Right cardiac atrium (tissue), 5 donors: ENCODE results near the gene ZNF254. TPM values are rescaled to one million over a fixed set of nuclear protein-coding genes. Genes with fewer than 3 reads are reported as not detected.

Experiments
- ATAC-seq, 2 donors: fragments of 200-7000 bp; cut with Tn5 transposase; one replicate each; pipeline versions ENCODE4 v1.8.0 to v1.9.1; 2020; ENCODE audit warnings: moderate library complexity in 2 of 2, mild to moderate bottlenecking in 1 of 2
- DNase-seq, 3 donors: peaks; one replicate each; pipeline ENCODE4 v3.0.0-alpha.2; 2020
- H3K27ac ChIP-seq: one replicate; pipeline ENCODE4 v1.5.1; 2013; ENCODE audit warnings: mild to moderate bottlenecking, low read length, control low read depth, moderate library complexity
- H3K27me3 ChIP-seq: one replicate; pipeline ENCODE4 v1.6.1; 2013; ENCODE audit not compliant: control insufficient read depth, insufficient read depth
- H3K4me1 ChIP-seq: one replicate; pipeline ENCODE4 v1.6.1; 2013; ENCODE audit warnings: low read length; ENCODE audit not compliant: control insufficient read depth, insufficient read depth
- H3K4me3 ChIP-seq: one replicate; pipeline ENCODE4 v1.5.1; 2013; ENCODE audit warnings: low read length, control low read depth
- H3K9me3 ChIP-seq: one replicate; pipeline ENCODE4 v1.6.1; 2013; ENCODE audit warnings: low read length; ENCODE audit not compliant: control insufficient read depth
- WGBS: extraction: QIAGEN DNeasy Blood & Tissue Kit; methylation state at CpG from one replicate; pipeline ENCODE4 v1.1.7; 2013; 5-methylcytosine and 5-hydroxymethylcytosine counted together
- intact Hi-C, 4 donors: fragments of 100-400 bp; cut with DNase I; formaldehyde crosslinking; loops; one replicate each; pipeline versions ENCODE4 v1.11.0 to v1.14.0; 2022 to 2023
- polyA plus RNA-seq: library from polyadenylated mRNA; stranded (reverse); fragments of 200-250 nt; gene quantifications from one replicate; pipeline ENCODE4 v1.2.3, GENCODE V29; 2013
- total RNA-seq, 4 donors: library from RNA; stranded (reverse); fragmentation: NEBNext Ultra II Directional; extraction: Animal tissue kit (Norgen Biotek cat#: 25700); gene quantifications; one replicate each; pipeline ENCODE4 v1.2.1, GENCODE V29; 2021
- donor health status: healthy with polysubstance abuse.
- donor health status: DM: no; HTN: yes; CAD: no.
- donor health status: DM: no; HTN: no; CAD: no.
- donor health status: DM: no; HTN: yes; CAD: no; lungs with severe emphysema.
- donor health status: DM: yes; HTN: yes; CAD: no.

The ZNF254 gene
- total and polyA plus RNA-seq, 5 donors = 6.2 to 14.2 (median 13.3) TPM

- DNase-seq (no peak), ATAC-seq (no peak)
- no peaks in the 10 kb centered on the region for H3K4me1 ChIP-seq
- no peak overlapping the region for H3K27ac ChIP-seq
- WGBS = 94% methylated on average over 3 of the region's 3 CpGs
- H3K4me3 ChIP-seq = no peak overlapping the region
- intact Hi-C loops = no loop called here
- no peaks in the 10 kb centered on the region for H3K9me3 ChIP-seq
- no peaks in the 10 kb centered on the region for H3K27me3 ChIP-seq
Measured at GRCh38 chr19:24055548-24055947, 31.4 kb upstream of the ZNF254 start.

DNA sequence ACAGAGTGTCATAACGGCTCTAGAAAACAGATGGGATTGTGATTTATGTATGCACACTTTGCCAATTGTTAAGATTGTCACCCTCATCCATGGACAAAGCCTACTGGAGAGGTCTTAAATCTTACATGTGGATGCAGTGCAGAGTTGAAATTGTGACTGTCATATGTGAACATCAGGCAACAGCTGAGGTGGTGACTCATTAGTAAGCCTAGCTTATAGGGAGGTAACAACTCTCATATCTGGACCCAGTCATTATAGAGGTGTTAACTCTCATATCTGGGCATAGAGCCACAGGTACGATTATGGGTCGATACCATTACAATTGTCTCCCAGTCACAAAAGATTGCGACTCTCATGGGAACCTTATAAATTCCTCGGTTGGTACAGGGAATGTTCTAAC lies 29.8 kb upstream of the ZNF254 start:
- H3K9me3 ChIP-seq = no peaks in the 10 kb centered on the region
- DNase-seq = no peak
- H3K4me1 ChIP-seq = no peaks in the 10 kb centered on the region
- no peaks in the 10 kb centered on the region for H3K27me3 ChIP-seq
- WGBS = 88% methylated on average over 5 of the region's 5 CpGs
- no peak overlapping the region for H3K4me3 ChIP-seq
- intact Hi-C loops = no loop called here
- no peak overlapping the region for H3K27ac ChIP-seq
- no peak for ATAC-seq

DNA sequence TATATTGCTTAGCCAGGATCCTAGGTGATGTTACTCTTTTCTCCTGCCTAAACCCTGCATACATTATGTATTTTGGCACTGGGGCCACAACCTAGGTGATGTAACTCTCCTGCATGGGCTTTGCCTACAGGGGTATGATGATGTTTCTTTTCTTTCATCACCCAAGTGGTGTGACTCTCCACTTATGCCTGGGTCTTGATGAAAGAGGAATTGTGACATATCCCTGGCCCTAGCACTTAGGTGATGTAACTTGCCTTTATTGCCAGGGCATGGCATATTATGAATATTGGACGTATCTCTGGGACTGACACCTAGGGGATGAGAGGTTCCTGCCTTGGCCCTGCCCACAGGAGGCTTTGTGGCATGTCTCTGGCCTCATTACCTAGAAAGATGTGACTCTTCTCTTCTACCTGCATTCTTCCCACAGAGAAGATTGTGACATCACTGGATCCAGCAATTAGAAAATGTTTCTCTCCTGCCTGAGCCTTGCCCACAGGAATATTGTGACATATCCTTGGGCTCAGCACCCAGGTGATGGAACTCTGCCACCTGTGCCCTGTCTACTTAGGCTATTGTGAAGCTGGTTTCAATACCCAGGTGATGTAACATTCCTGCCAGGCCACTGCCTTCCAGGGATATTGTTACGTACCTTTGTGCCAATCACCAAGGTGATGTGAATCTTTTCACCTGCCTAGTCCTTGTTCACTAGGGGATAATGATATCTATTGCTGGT lies 27.3 kb upstream of the ZNF254 start:
- no peaks in the 10 kb centered on the region for H3K27me3 ChIP-seq
- ATAC-seq (no peak), DNase-seq (no peak)
- no peak overlapping the region for H3K27ac ChIP-seq
- H3K4me1 ChIP-seq = no peaks in the 10 kb centered on the region
- 62% methylated on average over 2 of the region's 2 CpGs for WGBS
- H3K9me3 ChIP-seq = no peaks in the 10 kb centered on the region
- intact Hi-C loops = no loop called here
- H3K4me3 ChIP-seq = no peak overlapping the region

- ATAC-seq = no peak
- intact Hi-C loops = no loop called here
Measured at GRCh38 chr19:24060687-24061356, 26.2 kb upstream of the ZNF254 start.

GRCh38 chr19:24062190-24062589 lies 24.8 kb upstream of the ZNF254 start:
- Histone ChIP-seq H3K27ac (no peak overlapping the region), H3K9me3 (no peaks in the 10 kb centered on the region), H3K27me3 (no peaks in the 10 kb centered on the region), H3K4me1 (no peaks in the 10 kb centered on the region), H3K4me3 (no peak overlapping the region)
- DNase-seq (no peak), ATAC-seq (no peak)
- intact Hi-C loops = no loop called here

More at GRCh38 chr19:24060687-24061356, 26.2 kb upstream of the ZNF254 start:
- Histone ChIP-seq H3K4me1 (no peaks in the 10 kb centered on the region), H3K9me3 (no peaks in the 10 kb centered on the region), H3K4me3 (no peak overlapping the region), H3K27me3 (no peaks in the 10 kb centered on the region), H3K27ac (no peak overlapping the region)
- 47% methylated on average over 2 of the region's 2 CpGs for WGBS
- no peak for DNase-seq

DNA sequence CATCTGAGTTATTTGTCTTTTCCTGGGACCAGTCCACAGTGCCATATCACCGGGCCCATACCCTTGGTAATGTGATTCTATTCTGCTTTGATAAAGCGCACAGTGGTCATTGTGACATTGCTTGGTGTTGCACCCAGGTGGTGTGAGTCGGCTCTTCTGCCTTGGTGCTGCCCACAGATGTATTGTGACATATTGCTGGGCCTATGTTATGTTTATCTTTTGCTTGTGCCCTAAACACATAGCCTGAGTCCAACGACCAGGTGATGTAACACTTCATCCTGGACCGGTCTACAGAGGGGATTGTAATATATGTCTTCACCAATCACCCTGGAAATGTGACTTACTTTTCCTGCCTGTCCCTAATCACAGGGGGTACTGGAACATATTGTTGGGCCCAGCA lies 23.7 kb upstream of the ZNF254 start:
- intact Hi-C loops = no loop called here
- Histone ChIP-seq H3K4me3 (no peak overlapping the region), H3K27ac (no peak overlapping the region), H3K9me3 (no peaks in the 10 kb centered on the region), H3K27me3 (no peaks in the 10 kb centered on the region), H3K4me1 (no peaks in the 10 kb centered on the region)
- DNase-seq = no peak
- ATAC-seq = no peak
- 93% methylated on average over 5 of the region's 5 CpGs for WGBS

GRCh38 chr19:24064175-24064574 lies 22.8 kb upstream of the ZNF254 start:
- H3K4me3 ChIP-seq = no peak overlapping the region
- H3K27me3 ChIP-seq = no peaks in the 10 kb centered on the region
- no peaks in the 10 kb centered on the region for H3K9me3 ChIP-seq
- intact Hi-C loops = no loop called here
- no peak overlapping the region for H3K27ac ChIP-seq
- ATAC-seq (no peak), DNase-seq (no peak)
- H3K4me1 ChIP-seq = no peaks in the 10 kb centered on the region
- 94% methylated on average over 1 of the region's 1 CpG for WGBS

GRCh38 chr19:24065243-24065642 lies 21.7 kb upstream of the ZNF254 start:
- Histone ChIP-seq H3K4me1 (no peaks in the 10 kb centered on the region), H3K27me3 (no peaks in the 10 kb centered on the region), H3K4me3 (no peak overlapping the region), H3K27ac (no peak overlapping the region), H3K9me3 (no peaks in the 10 kb centered on the region)
- DNase-seq (no peak), ATAC-seq (no peak)
- WGBS = 42% methylated on average over 1 of the region's 1 CpG
- intact Hi-C loops = no loop called here

DNA sequence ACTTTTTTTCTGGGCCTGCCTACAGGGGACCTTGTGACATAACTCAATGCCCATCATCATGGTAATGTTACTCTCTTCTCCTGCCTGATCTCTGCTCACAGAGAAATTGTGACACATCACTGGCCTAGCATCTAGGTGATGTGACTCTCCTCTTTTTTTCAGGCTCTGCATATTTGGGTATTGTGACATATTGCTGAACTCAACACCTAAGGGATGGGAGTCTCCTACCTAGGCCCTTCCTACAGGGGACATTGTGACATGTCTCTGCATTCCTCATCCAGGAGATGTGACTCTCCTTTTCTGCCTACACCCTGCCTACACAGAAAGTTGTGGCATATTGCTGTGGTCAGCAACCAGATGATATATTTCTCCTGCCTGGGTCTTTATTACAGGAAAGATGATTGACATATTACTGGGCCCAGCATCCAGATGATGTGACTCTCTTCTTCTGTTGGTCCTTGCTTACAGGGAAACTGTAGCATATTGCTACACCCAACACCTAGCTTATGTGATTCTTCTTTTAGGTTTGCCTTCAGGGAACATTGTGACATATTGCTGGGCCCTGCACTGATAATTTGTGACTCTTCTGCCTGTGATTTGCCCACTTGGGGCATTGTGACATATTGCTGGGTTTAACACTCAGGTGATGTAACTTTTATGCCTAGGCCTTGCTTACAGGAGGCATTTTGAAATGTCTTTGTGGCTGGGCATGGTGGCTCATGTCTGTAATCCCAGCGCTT lies 21.0 kb upstream of the ZNF254 start:
- DNase-seq (no peak), ATAC-seq (no peak)
- Histone ChIP-seq H3K4me1 (no peaks in the 10 kb centered on the region), H3K27me3 (no peaks in the 10 kb centered on the region), H3K9me3 (no peaks in the 10 kb centered on the region), H3K4me3 (no peak overlapping the region), H3K27ac (no peak overlapping the region)
- intact Hi-C loops = no loop called here
- 98% methylated on average over 1 of the region's 1 CpG for WGBS

GRCh38 chr19:24069905-24070657 lies 16.9 kb upstream of the ZNF254 start:
- ATAC-seq (no peak), DNase-seq (no peak)
- no peak overlapping the region for H3K27ac ChIP-seq
- 96% methylated on average over 3 of the region's 3 CpGs for WGBS
- intact Hi-C loops = no loop called here
- no peaks in the 10 kb centered on the region for H3K4me1 ChIP-seq
- H3K27me3 ChIP-seq = no peaks in the 10 kb centered on the region
- H3K9me3 ChIP-seq = no peaks in the 10 kb centered on the region
- H3K4me3 ChIP-seq = no peak overlapping the region

- ATAC-seq (no peak), DNase-seq (no peak)
- Histone ChIP-seq H3K4me3 (no peak overlapping the region), H3K4me1 (no peaks in the 10 kb centered on the region), H3K27me3 (no peaks in the 10 kb centered on the region), H3K9me3 (no peaks in the 10 kb centered on the region), H3K27ac (no peak overlapping the region)
- intact Hi-C loops = no loop called here
- WGBS = 86% methylated on average over 2 of the region's 2 CpGs
Measured at GRCh38 chr19:24071078-24071477, 15.9 kb upstream of the ZNF254 start.
